Activated CD4-positive, alpha-beta memory T cell treated with anti-CD3 and anti-CD28 coated beads for 36 hours (primary cell): ENCODE data around the gene SRD5A2. TPM values are rescaled to one million over a fixed set of nuclear protein-coding genes. Genes with fewer than 3 reads are reported as not detected.

ENCODE experiments used
- CTCF ChIA-PET: fragments of 350-600 bp; sonication (Branson Sonifier 250); formaldehyde crosslinking; loops from one replicate; lab custom pipeline; 2021; ENCODE audit warnings: antibody characterized with exemption, inconsistent platforms; lab: Charles Lee
- POLR2A ChIA-PET: fragments of 350-600 bp; sonication (Branson Sonifier 250); formaldehyde crosslinking; loops from one replicate; lab custom pipeline; 2021; ENCODE audit warnings: antibody characterized with exemption; lab: Charles Lee
- DNase-seq: peaks from one replicate; pipeline ENCODE4 v3.0.0-alpha.2; 2020
- H3K27ac Mint-ChIP-seq: one replicate; pipeline ENCODE4 v1.8.0; 2021; ENCODE audit warnings: mixed read lengths
- H3K27me3 Mint-ChIP-seq: one replicate; pipeline ENCODE4 v1.8.0; 2021; ENCODE audit warnings: mixed read lengths
- H3K36me3 Mint-ChIP-seq: one replicate; pipeline ENCODE4 v1.8.0; 2021; ENCODE audit warnings: mixed read lengths
- H3K4me1 Mint-ChIP-seq: one replicate; pipeline ENCODE4 v1.8.0; 2021; ENCODE audit warnings: low read depth, mixed read lengths
- H3K4me3 Mint-ChIP-seq: one replicate; pipeline ENCODE4 v1.8.0; 2021; ENCODE audit warnings: mild to moderate bottlenecking, mixed read lengths
- H3K9me3 Mint-ChIP-seq: one replicate; pipeline ENCODE4 v1.8.0; 2021; ENCODE audit warnings: mixed read lengths
- intact Hi-C: fragments of 100-400 bp; cut with micrococcal nuclease; formaldehyde crosslinking; loops from one replicate; pipeline ENCODE4 v1.15.1; 2023
- total RNA-seq, 2 experiments: library from RNA; stranded (reverse); gene quantifications; one replicate each; pipeline ENCODE4 v1.2.3, GENCODE V29; 2021

Gene SRD5A2
- total RNA-seq, 2 experiments from 2014 or later: not detected

- Mint-ChIP-seq H3K36me3 (no peaks in the 10 kb centered on the region), H3K4me1 (no peaks in the 10 kb centered on the region), H3K4me3 (no peak overlapping the region), H3K27ac (no peak overlapping the region), H3K27me3 (peaks cover 17% of the 10 kb centered on the region), H3K9me3 (no peaks in the 10 kb centered on the region)
- intact Hi-C loops: no loop called here
- no peak for DNase-seq
- CTCF ChIA-PET: no interaction called here
- POLR2A ChIA-PET: no interaction called here
Observed at GRCh38 chr2:31528823-31529222, 51.9 kb downstream of the SRD5A2 start.

- H3K27me3 Mint-ChIP-seq: peaks cover 16% of the 10 kb centered on the region
- H3K36me3 Mint-ChIP-seq: no peaks in the 10 kb centered on the region
- H3K4me3 Mint-ChIP-seq: no peak overlapping the region
- intact Hi-C loops: no loop called here
- no peaks in the 10 kb centered on the region for H3K4me1 Mint-ChIP-seq
- ChIA-PET CTCF (interaction anchor here (0.6 to 1.0 kb wide), 2 partner anchors 816 to 1362 kb away, joined by 3 read pairs; no protein-coding TSS in a partner anchor), POLR2A (no interaction called here)
- H3K27ac Mint-ChIP-seq: no peak overlapping the region
- H3K9me3 Mint-ChIP-seq: no peaks in the 10 kb centered on the region
- DNase-seq: no peak
Observed at GRCh38 chr2:31526946-31527732, 53.6 kb downstream of the SRD5A2 start.

GRCh38 chr2:31525876-31526275, 54.9 kb downstream of the SRD5A2 start:
- DNase-seq: no peak
- Mint-ChIP-seq H3K4me1 (no peaks in the 10 kb centered on the region), H3K4me3 (no peak overlapping the region), H3K27ac (no peak overlapping the region), H3K27me3 (peaks cover 16% of the 10 kb centered on the region), H3K9me3 (no peaks in the 10 kb centered on the region), H3K36me3 (no peaks in the 10 kb centered on the region)
- intact Hi-C loops: loop anchor here (2.0 kb wide), 1 partner anchor 111 kb away; the partner anchor contains the start of gene XDH
- ChIA-PET CTCF (no interaction called here), POLR2A (no interaction called here)

GRCh38 chr2:31524592-31524991, 56.1 kb downstream of the SRD5A2 start:
- no peak overlapping the region for H3K27ac Mint-ChIP-seq
- peaks cover 16% of the 10 kb centered on the region for H3K27me3 Mint-ChIP-seq
- ChIA-PET CTCF (interaction anchor here (0.5 to 2.4 kb wide), 7 partner anchors 12 to 813 kb away, joined by 3 to 9 read pairs (median 3); no protein-coding TSS in a partner anchor), POLR2A (no interaction called here)
- H3K9me3 Mint-ChIP-seq: no peaks in the 10 kb centered on the region
- intact Hi-C loops: loop anchor here (2.0 to 5.0 kb wide), 2 partner anchors 110 to 812 kb away; partner anchors contain the start of gene XDH
- no peak overlapping the region for H3K4me3 Mint-ChIP-seq
- H3K4me1 Mint-ChIP-seq: no peaks in the 10 kb centered on the region
- DNase-seq: no peak
- no peaks in the 10 kb centered on the region for H3K36me3 Mint-ChIP-seq

- Mint-ChIP-seq H3K36me3 (no peaks in the 10 kb centered on the region), H3K27me3 (peaks cover 11% of the 10 kb centered on the region), H3K4me1 (no peaks in the 10 kb centered on the region), H3K4me3 (no peak overlapping the region), H3K9me3 (no peaks in the 10 kb centered on the region), H3K27ac (no peak overlapping the region)
- ChIA-PET CTCF (interaction anchor here (0.5 to 2.4 kb wide), 18 partner anchors 9 to 1359 kb away, joined by 3 to 13 read pairs (median 4); no protein-coding TSS in a partner anchor), POLR2A (no interaction called here)
- peak; percentile 55 for DNase-seq
- intact Hi-C loops: loop anchor here (2.0 to 5.0 kb wide), 2 partner anchors 109 to 812 kb away; partner anchors contain the start of gene XDH
Observed at GRCh38 chr2:31523871-31524492, 56.8 kb downstream of the SRD5A2 start.

- intact Hi-C loops: loop anchor here (5.0 kb wide), 1 partner anchor 810 kb away; no protein-coding TSS in a partner anchor
- H3K27ac Mint-ChIP-seq: no peak overlapping the region
- ChIA-PET POLR2A (no interaction called here), CTCF (interaction anchor here (0.9 to 2.4 kb wide), 17 partner anchors 9 to 1358 kb away, joined by 3 to 13 read pairs (median 4); partner anchors contain the start of gene EHD3)
- DNase-seq: no peak
- no peak overlapping the region for H3K4me3 Mint-ChIP-seq
- no peaks in the 10 kb centered on the region for H3K9me3 Mint-ChIP-seq
- H3K27me3 Mint-ChIP-seq: peaks cover 8% of the 10 kb centered on the region
- no peaks in the 10 kb centered on the region for H3K4me1 Mint-ChIP-seq
- no peaks in the 10 kb centered on the region for H3K36me3 Mint-ChIP-seq
Observed at GRCh38 chr2:31522786-31523185, 58.0 kb downstream of the SRD5A2 start.

- intact Hi-C loops: no loop called here
- ChIA-PET CTCF (no interaction called here), POLR2A (no interaction called here)
- no peaks in the 10 kb centered on the region for H3K9me3 Mint-ChIP-seq
- no peaks in the 10 kb centered on the region for H3K27me3 Mint-ChIP-seq
- H3K36me3 Mint-ChIP-seq: no peaks in the 10 kb centered on the region
- no peak overlapping the region for H3K4me3 Mint-ChIP-seq
- no peak overlapping the region for H3K27ac Mint-ChIP-seq
- DNase-seq: no peak
- no peaks in the 10 kb centered on the region for H3K4me1 Mint-ChIP-seq
Observed at GRCh38 chr2:31517442-31518203, 63.1 kb downstream of the SRD5A2 start.

- ChIA-PET POLR2A (no interaction called here), CTCF (no interaction called here)
- Mint-ChIP-seq H3K36me3 (no peaks in the 10 kb centered on the region), H3K4me1 (no peaks in the 10 kb centered on the region), H3K4me3 (no peak overlapping the region), H3K27me3 (no peaks in the 10 kb centered on the region), H3K9me3 (no peaks in the 10 kb centered on the region), H3K27ac (no peak overlapping the region)
- intact Hi-C loops: no loop called here
- no peak for DNase-seq
Observed at GRCh38 chr2:31515586-31515985, 65.2 kb downstream of the SRD5A2 start.

GRCh38 chr2:31513553-31513952, 67.2 kb downstream of the SRD5A2 start:
- CTCF ChIA-PET: interaction anchor here (2.5 kb wide), 1 partner anchor 10 kb away, joined by 9 read pairs; no protein-coding TSS in a partner anchor

GRCh38 chr2:31511376-31511775, 69.4 kb downstream of the SRD5A2 start:
- DNase-seq: no peak
- POLR2A ChIA-PET: no interaction called here
- H3K27ac Mint-ChIP-seq: no peak overlapping the region
- intact Hi-C loops: no loop called here
- H3K36me3 Mint-ChIP-seq: no peaks in the 10 kb centered on the region
- no peak overlapping the region for H3K4me3 Mint-ChIP-seq
- no peaks in the 10 kb centered on the region for H3K9me3 Mint-ChIP-seq
- CTCF ChIA-PET: interaction anchor here (2.5 kb wide), 1 partner anchor 13 kb away, joined by 9 read pairs; no protein-coding TSS in a partner anchor
- peaks cover 2% of the 10 kb centered on the region for H3K27me3 Mint-ChIP-seq
- no peaks in the 10 kb centered on the region for H3K4me1 Mint-ChIP-seq

More at GRCh38 chr2:31513553-31513952, 67.2 kb downstream of the SRD5A2 start:
- H3K9me3 Mint-ChIP-seq: no peaks in the 10 kb centered on the region
- H3K27ac Mint-ChIP-seq: no peak overlapping the region
- no peaks in the 10 kb centered on the region for H3K4me1 Mint-ChIP-seq
- POLR2A ChIA-PET: no interaction called here
- H3K36me3 Mint-ChIP-seq: no peaks in the 10 kb centered on the region
- DNase-seq: no peak
- H3K27me3 Mint-ChIP-seq: no peaks in the 10 kb centered on the region
- no peak overlapping the region for H3K4me3 Mint-ChIP-seq
- intact Hi-C loops: no loop called here

- no peaks in the 10 kb centered on the region for H3K36me3 Mint-ChIP-seq
- H3K27ac Mint-ChIP-seq: no peak overlapping the region
- intact Hi-C loops: no loop called here
- ChIA-PET CTCF (interaction anchor here (1.1 kb wide), 1 partner anchor 18 kb away, joined by 3 read pairs; no protein-coding TSS in a partner anchor), POLR2A (no interaction called here)
- peaks cover 5% of the 10 kb centered on the region for H3K27me3 Mint-ChIP-seq
- no peak overlapping the region for H3K4me3 Mint-ChIP-seq
- no peaks in the 10 kb centered on the region for H3K9me3 Mint-ChIP-seq
- no peak for DNase-seq
- H3K4me1 Mint-ChIP-seq: no peaks in the 10 kb centered on the region
Observed at GRCh38 chr2:31505111-31505510, 75.6 kb downstream of the SRD5A2 start.
